ENCODE measurements around the gene IRF4. TPM values are rescaled to one million over a fixed set of nuclear protein-coding genes. Genes with fewer than 3 reads are reported as not detected.

IRF4 gene
- total and polyA plus RNA-seq, 2 experiments from 2014 or later = 1.3 to 1.9 TPM

DNA sequence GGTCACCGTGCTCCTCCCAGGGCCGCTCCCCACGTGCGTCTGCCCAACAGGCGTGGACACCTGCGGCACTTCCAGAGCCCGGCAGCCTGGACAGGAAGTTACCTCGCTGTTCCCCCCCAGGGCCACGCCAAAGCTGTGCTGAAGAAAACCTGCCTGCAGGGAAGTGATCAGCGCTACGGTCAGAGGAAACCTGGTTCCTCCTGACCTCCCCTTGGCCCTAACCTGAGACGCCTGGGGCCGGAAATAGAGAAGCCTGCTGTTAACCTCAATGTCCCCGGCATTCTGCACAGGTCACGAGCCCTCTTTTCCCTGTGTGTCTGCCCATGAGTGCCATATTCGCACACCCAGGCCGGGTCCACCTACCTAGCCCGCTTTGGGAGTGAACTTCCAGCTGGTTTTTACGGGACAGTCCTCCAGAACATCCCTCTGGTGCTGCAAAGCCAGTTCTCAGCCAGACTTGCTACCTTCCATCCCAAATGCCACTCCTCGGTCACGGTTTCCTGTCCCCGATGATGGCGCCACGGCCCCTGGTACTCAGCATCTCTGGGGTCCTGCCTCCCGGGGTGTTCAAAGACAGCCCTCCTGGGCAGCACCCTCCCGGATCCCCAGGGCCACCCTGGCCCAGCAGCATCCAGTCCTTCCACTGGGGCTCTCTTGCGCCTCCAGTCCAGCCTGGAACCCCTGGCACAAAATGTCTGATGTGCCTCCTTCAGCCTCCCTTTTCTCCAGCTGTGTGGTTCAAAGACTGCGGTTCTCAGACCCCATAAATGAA lies 12.0 kb upstream of the IRF4 start:
- no peak for TF ChIP-seq EZH2 (IDR thresholded peaks at IDR 0.05; ENCODE audit: low read depth, unreplicated experiment)
- no peak for TF ChIP-seq CREB1 (CRISPR knock-in tag; IDR thresholded peaks at IDR 0.05; ENCODE audit: low read depth)
- Histone ChIP-seq H3F3A (replicated peaks; ENCODE audit: low read depth) (no peaks in the 10 kb centered on the region), H3K9me2 (ENCODE audit: insufficient read depth) (0 out of 2 replicates have a peak, but pooled peaks cover 7% of the 10 kb centered on the region), H4K20me1 (replicated peaks; ENCODE audit: insufficient read depth) (no peaks in the 10 kb centered on the region), H3K27ac (ENCODE audit: low read depth) (no peak overlapping the region), H3K79me2 (replicated peaks; ENCODE audit: insufficient read depth) (no peaks in the 10 kb centered on the region), H3K4me3 (no peak overlapping the region), H3K27me3 (ENCODE audit: insufficient read depth) (no peaks in the 10 kb centered on the region), H2AFZ (no peak overlapping the region), H3K4me2 (no peak overlapping the region), H3K36me3 (ENCODE audit: insufficient read depth) (peaks cover 14% of the 10 kb centered on the region; the same call in 1 of the 2 replicates), H3K4me1 (ENCODE audit: insufficient read depth) (0 out of 2 replicates have a peak, but pooled peaks cover 10% of the 10 kb centered on the region)
- peaks cover 75% of the 10 kb centered on the region for H3K9me3 Mint-ChIP-seq
- no peak overlapping the region for H3K4me3 Mint-ChIP-seq
- peaks cover 17% of the 10 kb centered on the region for H3K36me3 Mint-ChIP-seq (ENCODE audit: low read depth)
- peaks cover under 1% of the 10 kb centered on the region; the same call in 1 of the 3 replicates for H3K4me1 Mint-ChIP-seq
- no peak overlapping the region for H3K27ac Mint-ChIP-seq
- H3K27me3 Mint-ChIP-seq (ENCODE audit: insufficient read depth, low read depth, poor library complexity) = peaks cover 26% of the 10 kb centered on the region
- ATAC-seq = no peak
- DNase-seq (ENCODE audit: low spot score) = no peak

DNA sequence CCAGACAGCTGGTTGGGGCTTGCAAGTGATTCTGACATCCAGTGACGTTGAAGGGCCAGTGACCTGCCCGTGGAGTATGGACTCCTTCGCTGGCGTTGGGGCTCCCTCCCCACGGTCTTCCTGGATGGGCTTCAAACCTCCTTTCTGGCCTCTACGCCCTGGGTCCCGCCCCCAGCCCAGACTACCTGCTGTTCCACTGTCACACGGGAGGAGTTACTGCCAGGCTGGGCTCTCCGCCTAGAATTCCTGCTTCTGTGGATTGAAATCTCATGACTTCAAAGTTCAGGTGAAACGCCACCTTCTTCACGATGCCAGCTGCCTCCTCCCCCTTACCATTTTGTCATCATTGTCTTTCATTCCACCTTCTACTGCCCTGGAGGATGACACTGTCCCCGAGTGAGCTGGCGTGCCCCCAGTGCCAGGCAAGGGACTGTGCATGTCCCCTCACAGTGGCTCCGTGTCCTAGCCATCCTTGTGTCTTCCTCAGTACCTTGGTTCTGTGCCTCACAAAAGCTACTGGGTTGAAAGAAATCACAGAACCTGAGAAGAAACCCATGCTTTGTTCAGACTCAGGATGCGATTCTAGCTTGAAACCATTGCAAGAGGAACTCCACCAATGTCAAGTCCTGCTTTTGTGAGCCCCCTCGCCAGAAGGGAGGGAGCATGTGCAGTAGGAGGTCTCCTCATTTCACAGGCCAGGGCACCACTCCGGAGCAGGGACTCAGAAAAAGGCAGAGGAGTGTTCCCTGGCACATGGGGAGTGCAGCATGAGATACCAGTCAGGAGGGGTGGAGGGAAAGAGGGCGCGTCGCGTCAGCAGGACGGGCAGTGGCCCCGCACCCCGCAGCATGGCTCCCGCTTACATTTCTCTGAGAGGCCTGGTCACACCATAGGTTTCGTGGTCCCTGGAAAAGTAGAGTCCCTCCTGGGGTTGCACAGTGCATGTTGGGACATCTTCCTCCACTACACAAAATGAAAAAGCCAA lies 11.0 kb upstream of the IRF4 start:
- H3K27ac Mint-ChIP-seq = no peak overlapping the region
- H3K27me3 ChIP-seq (ENCODE audit: insufficient read depth) = no peaks in the 10 kb centered on the region
- H3K4me2 ChIP-seq = no peak overlapping the region
- peaks cover 16% of the 10 kb centered on the region for H3K36me3 Mint-ChIP-seq (ENCODE audit: low read depth)
- H3K9me3 Mint-ChIP-seq = peaks cover 66% of the 10 kb centered on the region
- H3K4me3 Mint-ChIP-seq = no peak overlapping the region
- H3K27me3 Mint-ChIP-seq (ENCODE audit: insufficient read depth, low read depth, poor library complexity) = peaks cover 24% of the 10 kb centered on the region
- ATAC-seq (no peak), DNase-seq (ENCODE audit: low spot score) (no peak)
- H2AFZ ChIP-seq = peak overlapping the region; percentile 32; the same call in 1 of the 2 replicates
- 0 out of 2 replicates have a peak, but pooled peaks cover 4% of the 10 kb centered on the region for H3K4me1 ChIP-seq (ENCODE audit: insufficient read depth)
- no peaks in the 10 kb centered on the region for H3K79me2 ChIP-seq (replicated peaks; ENCODE audit: insufficient read depth)
- no peaks in the 10 kb centered on the region for H4K20me1 ChIP-seq (replicated peaks; ENCODE audit: insufficient read depth)
- peaks cover 7% of the 10 kb centered on the region; the same call in 1 of the 2 replicates for H3K36me3 ChIP-seq (ENCODE audit: insufficient read depth)
- no peak overlapping the region for H3K4me3 ChIP-seq
- no peaks in the 10 kb centered on the region for H3F3A ChIP-seq (replicated peaks; ENCODE audit: low read depth)
- H3K4me1 Mint-ChIP-seq = no peaks in the 10 kb centered on the region
- H3K9me2 ChIP-seq (ENCODE audit: insufficient read depth) = 0 out of 2 replicates have a peak, but pooled peaks cover 7% of the 10 kb centered on the region
- H3K27ac ChIP-seq (ENCODE audit: low read depth) = no peak overlapping the region
- TF ChIP-seq, protein P1, sequence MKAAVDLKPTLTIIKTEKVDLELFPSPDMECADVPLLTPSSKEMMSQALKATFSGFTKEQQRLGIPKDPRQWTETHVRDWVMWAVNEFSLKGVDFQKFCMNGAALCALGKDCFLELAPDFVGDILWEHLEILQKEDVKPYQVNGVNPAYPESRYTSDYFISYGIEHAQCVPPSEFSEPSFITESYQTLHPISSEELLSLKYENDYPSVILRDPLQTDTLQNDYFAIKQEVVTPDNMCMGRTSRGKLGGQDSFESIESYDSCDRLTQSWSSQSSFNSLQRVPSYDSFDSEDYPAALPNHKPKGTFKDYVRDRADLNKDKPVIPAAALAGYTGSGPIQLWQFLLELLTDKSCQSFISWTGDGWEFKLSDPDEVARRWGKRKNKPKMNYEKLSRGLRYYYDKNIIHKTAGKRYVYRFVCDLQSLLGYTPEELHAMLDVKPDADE (IDR thresholded peaks at IDR 0.05) = no peak
- TF ChIP-seq ZNF114 (CRISPR knock-in tag; IDR thresholded peaks at IDR 0.05) = no peak
- TF ChIP-seq, protein P2, sequence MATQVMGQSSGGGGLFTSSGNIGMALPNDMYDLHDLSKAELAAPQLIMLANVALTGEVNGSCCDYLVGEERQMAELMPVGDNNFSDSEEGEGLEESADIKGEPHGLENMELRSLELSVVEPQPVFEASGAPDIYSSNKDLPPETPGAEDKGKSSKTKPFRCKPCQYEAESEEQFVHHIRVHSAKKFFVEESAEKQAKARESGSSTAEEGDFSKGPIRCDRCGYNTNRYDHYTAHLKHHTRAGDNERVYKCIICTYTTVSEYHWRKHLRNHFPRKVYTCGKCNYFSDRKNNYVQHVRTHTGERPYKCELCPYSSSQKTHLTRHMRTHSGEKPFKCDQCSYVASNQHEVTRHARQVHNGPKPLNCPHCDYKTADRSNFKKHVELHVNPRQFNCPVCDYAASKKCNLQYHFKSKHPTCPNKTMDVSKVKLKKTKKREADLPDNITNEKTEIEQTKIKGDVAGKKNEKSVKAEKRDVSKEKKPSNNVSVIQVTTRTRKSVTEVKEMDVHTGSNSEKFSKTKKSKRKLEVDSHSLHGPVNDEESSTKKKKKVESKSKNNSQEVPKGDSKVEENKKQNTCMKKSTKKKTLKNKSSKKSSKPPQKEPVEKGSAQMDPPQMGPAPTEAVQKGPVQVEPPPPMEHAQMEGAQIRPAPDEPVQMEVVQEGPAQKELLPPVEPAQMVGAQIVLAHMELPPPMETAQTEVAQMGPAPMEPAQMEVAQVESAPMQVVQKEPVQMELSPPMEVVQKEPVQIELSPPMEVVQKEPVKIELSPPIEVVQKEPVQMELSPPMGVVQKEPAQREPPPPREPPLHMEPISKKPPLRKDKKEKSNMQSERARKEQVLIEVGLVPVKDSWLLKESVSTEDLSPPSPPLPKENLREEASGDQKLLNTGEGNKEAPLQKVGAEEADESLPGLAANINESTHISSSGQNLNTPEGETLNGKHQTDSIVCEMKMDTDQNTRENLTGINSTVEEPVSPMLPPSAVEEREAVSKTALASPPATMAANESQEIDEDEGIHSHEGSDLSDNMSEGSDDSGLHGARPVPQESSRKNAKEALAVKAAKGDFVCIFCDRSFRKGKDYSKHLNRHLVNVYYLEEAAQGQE (IDR thresholded peaks at IDR 0.05; ENCODE audit: unreplicated experiment) = no peak
- TF ChIP-seq, protein P3, sequence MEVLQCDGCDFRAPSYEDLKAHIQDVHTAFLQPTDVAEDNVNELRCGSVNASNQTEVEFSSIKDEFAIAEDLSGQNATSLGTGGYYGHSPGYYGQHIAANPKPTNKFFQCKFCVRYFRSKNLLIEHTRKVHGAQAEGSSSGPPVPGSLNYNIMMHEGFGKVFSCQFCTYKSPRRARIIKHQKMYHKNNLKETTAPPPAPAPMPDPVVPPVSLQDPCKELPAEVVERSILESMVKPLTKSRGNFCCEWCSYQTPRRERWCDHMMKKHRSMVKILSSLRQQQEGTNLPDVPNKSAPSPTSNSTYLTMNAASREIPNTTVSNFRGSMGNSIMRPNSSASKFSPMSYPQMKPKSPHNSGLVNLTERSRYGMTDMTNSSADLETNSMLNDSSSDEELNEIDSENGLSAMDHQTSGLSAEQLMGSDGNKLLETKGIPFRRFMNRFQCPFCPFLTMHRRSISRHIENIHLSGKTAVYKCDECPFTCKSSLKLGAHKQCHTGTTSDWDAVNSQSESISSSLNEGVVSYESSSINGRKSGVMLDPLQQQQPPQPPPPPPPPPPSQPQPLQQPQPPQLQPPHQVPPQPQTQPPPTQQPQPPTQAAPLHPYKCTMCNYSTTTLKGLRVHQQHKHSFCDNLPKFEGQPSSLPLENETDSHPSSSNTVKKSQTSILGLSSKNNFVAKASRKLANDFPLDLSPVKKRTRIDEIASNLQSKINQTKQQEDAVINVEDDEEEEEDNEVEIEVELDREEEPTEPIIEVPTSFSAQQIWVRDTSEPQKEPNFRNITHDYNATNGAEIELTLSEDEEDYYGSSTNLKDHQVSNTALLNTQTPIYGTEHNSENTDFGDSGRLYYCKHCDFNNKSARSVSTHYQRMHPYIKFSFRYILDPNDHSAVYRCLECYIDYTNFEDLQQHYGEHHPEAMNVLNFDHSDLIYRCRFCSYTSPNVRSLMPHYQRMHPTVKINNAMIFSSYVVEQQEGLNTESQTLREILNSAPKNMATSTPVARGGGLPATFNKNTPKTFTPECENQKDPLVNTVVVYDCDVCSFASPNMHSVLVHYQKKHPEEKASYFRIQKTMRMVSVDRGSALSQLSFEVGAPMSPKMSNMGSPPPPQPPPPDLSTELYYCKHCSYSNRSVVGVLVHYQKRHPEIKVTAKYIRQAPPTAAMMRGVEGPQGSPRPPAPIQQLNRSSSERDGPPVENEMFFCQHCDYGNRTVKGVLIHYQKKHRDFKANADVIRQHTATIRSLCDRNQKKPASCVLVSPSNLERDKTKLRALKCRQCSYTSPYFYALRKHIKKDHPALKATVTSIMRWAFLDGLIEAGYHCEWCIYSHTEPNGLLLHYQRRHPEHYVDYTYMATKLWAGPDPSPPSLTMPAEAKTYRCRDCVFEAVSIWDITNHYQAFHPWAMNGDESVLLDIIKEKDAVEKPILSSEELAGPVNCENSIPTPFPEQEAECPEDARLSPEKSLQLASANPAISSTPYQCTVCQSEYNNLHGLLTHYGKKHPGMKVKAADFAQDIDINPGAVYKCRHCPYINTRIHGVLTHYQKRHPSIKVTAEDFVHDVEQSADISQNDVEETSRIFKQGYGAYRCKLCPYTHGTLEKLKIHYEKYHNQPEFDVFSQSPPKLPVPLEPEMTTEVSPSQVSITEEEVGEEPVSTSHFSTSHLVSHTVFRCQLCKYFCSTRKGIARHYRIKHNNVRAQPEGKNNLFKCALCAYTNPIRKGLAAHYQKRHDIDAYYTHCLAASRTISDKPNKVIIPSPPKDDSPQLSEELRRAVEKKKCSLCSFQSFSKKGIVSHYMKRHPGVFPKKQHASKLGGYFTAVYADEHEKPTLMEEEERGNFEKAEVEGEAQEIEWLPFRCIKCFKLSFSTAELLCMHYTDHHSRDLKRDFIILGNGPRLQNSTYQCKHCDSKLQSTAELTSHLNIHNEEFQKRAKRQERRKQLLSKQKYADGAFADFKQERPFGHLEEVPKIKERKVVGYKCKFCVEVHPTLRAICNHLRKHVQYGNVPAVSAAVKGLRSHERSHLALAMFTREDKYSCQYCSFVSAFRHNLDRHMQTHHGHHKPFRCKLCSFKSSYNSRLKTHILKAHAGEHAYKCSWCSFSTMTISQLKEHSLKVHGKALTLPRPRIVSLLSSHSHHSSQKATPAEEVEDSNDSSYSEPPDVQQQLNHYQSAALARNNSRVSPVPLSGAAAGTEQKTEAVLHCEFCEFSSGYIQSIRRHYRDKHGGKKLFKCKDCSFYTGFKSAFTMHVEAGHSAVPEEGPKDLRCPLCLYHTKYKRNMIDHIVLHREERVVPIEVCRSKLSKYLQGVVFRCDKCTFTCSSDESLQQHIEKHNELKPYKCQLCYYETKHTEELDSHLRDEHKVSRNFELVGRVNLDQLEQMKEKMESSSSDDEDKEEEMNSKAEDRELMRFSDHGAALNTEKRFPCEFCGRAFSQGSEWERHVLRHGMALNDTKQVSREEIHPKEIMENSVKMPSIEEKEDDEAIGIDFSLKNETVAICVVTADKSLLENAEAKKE (CRISPR knock-in tag; IDR thresholded peaks at IDR 0.05) = no peak
- no peak for TF ChIP-seq POLR2AphosphoS5 (IDR thresholded peaks at IDR 0.05; ENCODE audit: low read depth)

Measured in GM23338 (cell line).